H1 (cell line): Measurements from ENCODE around the gene ZNF311. TPM values are rescaled to one million over a fixed set of nuclear protein-coding genes. Genes with fewer than 3 reads are reported as not detected.
A peak's percentile ranks its signal among the peaks of the same experiment; 100 is the strongest.

Experiments
- CTCF ChIA-PET: fragments of 300-600 bp; sonication (Branson Sonifier 250); formaldehyde crosslinking; loops from one replicate; lab custom pipeline; 2021; ENCODE audit not compliant: partially characterized antibody; lab: Charles Lee
- POLR2A ChIA-PET: fragments of 300-600 bp; sonication (Branson Sonifier 250); formaldehyde crosslinking; loops from one replicate; lab custom pipeline; 2021; ENCODE audit warnings: inconsistent platforms; ENCODE audit not compliant: partially characterized antibody; lab: Charles Lee
- DNase-seq, 2 experiments: peaks; one replicate each; pipeline versions ENCODE4 v3.0.0 to v3.0.0-alpha.2; 2010 to 2022; ENCODE audit warnings: low spot score in 2 of 2, low read depth in 1 of 2, mixed read lengths in 1 of 2
- FAIRE-seq: peaks from 2 replicates; lab custom pipeline; 2011; peaks lifted over from hg19 to GRCh38; lab: Jason Lieb, UNC
- H2AFZ ChIP-seq: 2 replicates; pipeline ENCODE4 v1.8.1; 2012; ENCODE audit warnings: low read length, inconsistent platforms
- H2AK5ac ChIP-seq: 2 replicates; pipeline ENCODE4 v1.6.1; 2013; ENCODE audit warnings: low read depth, low read length
- H2BK120ac ChIP-seq: replicated peaks from 2 replicates; pipeline ENCODE3; 2013; ENCODE audit warnings: low read depth, low read length, inconsistent platforms
- H2BK12ac ChIP-seq: 2 replicates; pipeline ENCODE4 v1.6.1; 2013; ENCODE audit warnings: low read depth, low read length
- H2BK15ac ChIP-seq: 2 replicates; pipeline ENCODE4 v1.6.1; 2013; ENCODE audit warnings: low read length
- H2BK20ac ChIP-seq: 2 replicates; pipeline ENCODE4 v1.6.1; 2013; ENCODE audit warnings: low read length
- H2BK5ac ChIP-seq: 2 replicates; pipeline ENCODE4 v1.6.1; 2013; ENCODE audit warnings: low read depth, low read length
- H3K14ac ChIP-seq: 2 replicates; pipeline ENCODE4 v1.6.1; 2013; ENCODE audit warnings: inconsistent platforms; ENCODE audit not compliant: insufficient read length
- H3K18ac ChIP-seq: 2 replicates; pipeline ENCODE4 v1.6.1; 2013; ENCODE audit warnings: low read length; ENCODE audit errors: extremely low read depth
- H3K23ac ChIP-seq: 2 replicates; pipeline ENCODE4 v1.6.1; 2013; ENCODE audit warnings: inconsistent platforms; ENCODE audit not compliant: insufficient read length
- H3K23me2 ChIP-seq: 2 replicates; pipeline ENCODE4 v1.6.1; 2013; ENCODE audit warnings: low read depth, low read length
- H3K27ac ChIP-seq: 2 replicates; pipeline ENCODE4 v1.6.1; 2011; ENCODE audit warnings: low read depth, low read length, inconsistent platforms
- H3K27me3 ChIP-seq, 4 experiments: replicated peaks in 1 of 4; 1 replicate in 1 of 4; 2 replicates in 3 of 4; pipeline versions ENCODE4 v1.6.1 to v1.8.1; 2011 to 2013; ENCODE audit warnings: low read length in 3 of 4, mild to moderate bottlenecking in 3 of 4, inconsistent platforms in 2 of 4, mixed read lengths in 2 of 4, moderate library complexity in 1 of 4; ENCODE audit not compliant: control insufficient read depth in 3 of 4, insufficient read depth in 3 of 4; ENCODE audit errors: extremely low read depth in 1 of 4
- H3K36me3 ChIP-seq, 4 experiments: 2 replicates each; pipeline versions ENCODE4 v1.6.1 to v1.8.1; 2011 to 2013; ENCODE audit warnings: mild to moderate bottlenecking in 4 of 4, low read length in 3 of 4, moderate library complexity in 2 of 4, control low read depth in 1 of 4, inconsistent platforms in 1 of 4; ENCODE audit not compliant: insufficient read depth in 4 of 4, control insufficient read depth in 2 of 4
- H3K4ac ChIP-seq: replicated peaks from 2 replicates; pipeline ENCODE3; 2013; ENCODE audit warnings: low read length, low read depth, mixed read lengths, inconsistent platforms; ENCODE audit not compliant: insufficient read length
- H3K4me1 ChIP-seq, 4 experiments: replicated peaks in 1 of 4; 1 replicate in 1 of 4; 2 replicates in 3 of 4; pipeline versions ENCODE4 v1.6.1 to v1.8.1; 2011 to 2013; ENCODE audit warnings: low read length in 3 of 4, inconsistent platforms in 2 of 4, mixed read lengths in 1 of 4; ENCODE audit not compliant: insufficient read depth in 4 of 4, control insufficient read depth in 3 of 4
- H3K4me2 ChIP-seq, 2 experiments: 2 replicates each; pipeline versions ENCODE4 v1.6.1 to v1.8.1; 2011 to 2013; ENCODE audit warnings: low read depth in 2 of 2, low read length in 2 of 2, control low read depth in 1 of 2, inconsistent platforms in 1 of 2, mild to moderate bottlenecking in 1 of 2; ENCODE audit not compliant: insufficient read depth in 1 of 2
- H3K4me3 ChIP-seq, 4 experiments: fragments of 200-600, 300-600 bp in 1 of 4; sonication (generic), shearing (Covaris generic), sonication (Bioruptor Twin) in 1 of 4; 2 replicates each; pipeline versions ENCODE4 v1.5.1 to v1.8.1; 2011 to 2016; ENCODE audit warnings: low read length in 4 of 4, low read depth in 3 of 4, control low read depth in 2 of 4, inconsistent platforms in 2 of 4, mild to moderate bottlenecking in 2 of 4, mixed read lengths in 1 of 4, moderate library complexity in 1 of 4; ENCODE audit not compliant: insufficient read depth in 2 of 4; ENCODE audit errors: extremely low read depth in 1 of 4
- H3K56ac ChIP-seq: replicated peaks from 2 replicates; pipeline ENCODE3; 2013; ENCODE audit warnings: low read depth, mild to moderate bottlenecking, mixed read lengths, low read length, inconsistent platforms; ENCODE audit not compliant: insufficient read length
- H3K79me1 ChIP-seq: 2 replicates; pipeline ENCODE4 v1.6.1; 2013; ENCODE audit warnings: low read depth, low read length, control low read depth
- H3K79me2 ChIP-seq, 2 experiments: 2 replicates each; pipeline versions ENCODE4 v1.6.1 to v1.8.1; 2012 to 2013; ENCODE audit warnings: low read length in 2 of 2, mild to moderate bottlenecking in 2 of 2, inconsistent platforms in 1 of 2; ENCODE audit not compliant: insufficient read depth in 2 of 2, control insufficient read depth in 1 of 2
- H3K9ac ChIP-seq, 4 experiments: replicated peaks in 1 of 4; 1 replicate in 1 of 4; 2 replicates in 3 of 4; pipeline versions ENCODE4 v1.6.1 to v1.8.1; 2011 to 2013; ENCODE audit warnings: low read depth in 3 of 4, low read length in 3 of 4, control low read depth in 2 of 4, mild to moderate bottlenecking in 2 of 4, moderate library complexity in 2 of 4, inconsistent platforms in 1 of 4; ENCODE audit errors: extremely low read depth in 1 of 4
- H3K9me3 ChIP-seq, 2 experiments: 2 replicates each; pipeline versions ENCODE4 v1.6.1 to v1.8.1; 2012 to 2013; ENCODE audit warnings: mild to moderate bottlenecking in 2 of 2, moderate library complexity in 2 of 2, control low read depth in 1 of 2, inconsistent platforms in 1 of 2, low read depth in 1 of 2, low read length in 1 of 2, mixed read lengths in 1 of 2; ENCODE audit not compliant: insufficient read depth in 2 of 2
- H4K20me1 ChIP-seq, 2 experiments: replicated peaks in 1 of 2; 2 replicates each; pipeline versions ENCODE3 to v1.8.1; 2011 to 2013; ENCODE audit warnings: inconsistent platforms in 2 of 2, low read length in 2 of 2, mild to moderate bottlenecking in 1 of 2; ENCODE audit not compliant: insufficient read depth in 2 of 2, control insufficient read depth in 1 of 2
- H4K5ac ChIP-seq: 2 replicates; pipeline ENCODE4 v1.6.1; 2013; ENCODE audit warnings: low read length, low read depth, mixed read lengths, inconsistent platforms; ENCODE audit not compliant: insufficient read length
- H4K8ac ChIP-seq: 2 replicates; pipeline ENCODE4 v1.8.0; 2013; ENCODE audit warnings: mild to moderate bottlenecking, moderate library complexity, low read length, inconsistent platforms; ENCODE audit not compliant: insufficient read depth; ENCODE audit errors: extremely low read depth
- H4K91ac ChIP-seq: replicated peaks from 2 replicates; pipeline ENCODE3; 2013; ENCODE audit warnings: low read length, mixed read lengths, inconsistent platforms; ENCODE audit not compliant: insufficient read length
- CBX5 ChIP-seq: fragments of 300-800, 300-1000 bp; sonication (generic); IDR thresholded peaks from 2 replicates; pipeline ENCODE4 v1.7.1; 2016; ENCODE audit warnings: antibody characterized with exemption, low read length, low read depth
- KDM4A ChIP-seq: IDR thresholded peaks from one replicate; pipeline ENCODE4 v1.7.1; 2012; ENCODE audit warnings: low read depth, mild to moderate bottlenecking, moderate library complexity, low read length, inconsistent platforms; ENCODE audit not compliant: severe bottlenecking
- RAD21 ChIP-seq, 2 experiments: IDR thresholded peaks in 1 of 2; conservative IDR thresholded peaks in 1 of 2; 2 replicates each; pipeline ENCODE4 v1.6.1; 2011; ENCODE audit warnings: low read depth in 2 of 2, low read length in 2 of 2, improper control_type of control experiment in 1 of 2, inconsistent platforms in 1 of 2, mild to moderate bottlenecking in 1 of 2, moderate library complexity in 1 of 2
- WGBS, 2 experiments: shearing (Covaris generic) in 1 of 2; methylation state at CpG; one replicate each; pipeline versions ENCODE4 v1.1.6 to v1.1.7; 2013 to 2015; ENCODE audit warnings: low lambda C conversion rate in 2 of 2, mixed read lengths in 2 of 2, inconsistent platforms in 1 of 2, low coverage in 1 of 2, missing lambda C conversion rate in 1 of 2; ENCODE audit not compliant: insufficient replicate concordance in 2 of 2, insufficient coverage in 1 of 2, insufficient read length in 1 of 2; ENCODE audit errors: extremely low coverage in 1 of 2, missing lambda C conversion rate in 1 of 2; 5-methylcytosine and 5-hydroxymethylcytosine counted together
- polyA plus RNA-seq, 7 experiments: library from polyadenylated mRNA; depleted of rRNA in 3 of 7; stranded (reverse) in 5 of 7; unstranded in 2 of 7; fragments of >200 nt in 5 of 7; fragments of 200-250 nt in 2 of 7; gene quantifications; 1 replicate in 5 of 7; 2 replicates in 1 of 7; 4 replicates in 1 of 7; pipeline versions ENCODE4 v1.2.1 to v1.2.3, GENCODE V29; 2011 to 2013; ENCODE audit warnings: missing spikeins in 2 of 7, mixed read lengths in 2 of 7
- total RNA-seq: library from RNA; stranded (reverse); fragmentation: NEBNext Ultra II Directional; extraction: Animal tissue kit (Norgen Biotek cat#: 25700); gene quantifications from 2 replicates; pipeline ENCODE4 v1.2.1, GENCODE V29; 2021
- TF ChIP-seq, protein P1 (sequence below): IDR thresholded peaks from 2 replicates; pipeline ENCODE4 v1.6.1; 2012; ENCODE audit warnings: inconsistent platforms
- TF ChIP-seq, protein P2 (sequence below): IDR thresholded peaks from 2 replicates; pipeline ENCODE4 v1.6.1; 2011; ENCODE audit warnings: low read depth, mild to moderate bottlenecking, low read length; ENCODE audit not compliant: insufficient read depth
- TF ChIP-seq, protein P3 (sequence below), 3 experiments: IDR thresholded peaks; 1 replicate in 2 of 3; 2 replicates in 1 of 3; pipeline versions ENCODE4 v1.5.1 to v1.6.1; 2011; ENCODE audit warnings: low read length in 3 of 3, mild to moderate bottlenecking in 3 of 3, inconsistent platforms in 2 of 3, low read depth in 1 of 3, moderate library complexity in 1 of 3; ENCODE audit not compliant: insufficient read depth in 1 of 3; ENCODE audit errors: control extremely low read depth in 1 of 3
- TF ChIP-seq, protein P4 (sequence below): IDR thresholded peaks from 2 replicates; pipeline ENCODE4 v1.6.1; 2012; ENCODE audit warnings: low read length, inconsistent platforms

Gene ZNF311
- total and polyA plus RNA-seq, 2 of the 8 experiments (the other 6 are each of a cell fraction or from before 2014, with no cell fraction given) = 1.9 to 4.2 TPM

DNA sequence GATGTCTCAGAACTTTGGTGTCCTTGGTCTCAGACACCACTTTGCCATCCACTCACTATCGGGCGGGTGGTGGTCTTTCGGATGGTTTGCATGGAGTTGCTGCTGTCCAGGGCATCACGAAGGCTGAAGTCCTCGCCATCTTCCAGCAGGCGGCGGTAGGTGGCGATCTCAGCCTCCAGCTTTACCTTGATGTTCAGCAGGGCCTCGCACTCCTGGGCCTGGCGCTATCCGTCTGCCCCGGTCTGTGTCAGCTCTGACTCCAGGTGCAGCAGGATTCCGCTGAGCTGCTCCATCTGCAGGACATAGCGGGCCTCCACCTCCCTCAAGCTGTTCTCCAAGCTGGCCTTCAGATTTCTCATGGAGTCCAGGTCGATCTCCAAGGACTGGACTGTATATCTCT is 36.0 kb downstream of the ZNF311 start:
- H3K36me3 ChIP-seq = no peaks in the 10 kb centered on the region
- no peak overlapping the region for H3K18ac ChIP-seq
- H3K14ac ChIP-seq = no peak overlapping the region
- no peak overlapping the region for H4K8ac ChIP-seq
- no peak for FAIRE-seq
- H3K56ac ChIP-seq = no peak overlapping the region
- 72% methylated on average over 12 of the region's 15 CpGs; no CpG with 5 or more reads in 1 of the 2 experiments for WGBS, 2 experiments
- no peak overlapping the region for H3K23ac ChIP-seq
- H3K79me1 ChIP-seq = no peaks in the 10 kb centered on the region
- H2BK20ac ChIP-seq = no peak overlapping the region
- H2AK5ac ChIP-seq = no peak overlapping the region
- no peak overlapping the region for H4K91ac ChIP-seq
- no peak overlapping the region for H2BK5ac ChIP-seq
- ChIA-PET CTCF (interaction anchor here (0.8 to 2.5 kb wide), 7 partner anchors 10 to 131 kb away, joined by 3 to 19 read pairs (median 6); no protein-coding TSS in a partner anchor), POLR2A (interaction anchor here (0.7 to 0.9 kb wide), 2 partner anchors 16 to 131 kb away, joined by 3 to 4 read pairs; no protein-coding TSS in a partner anchor)
- H2BK12ac ChIP-seq = no peak overlapping the region
- H4K5ac ChIP-seq = no peak overlapping the region
- H4K20me1 ChIP-seq = no peaks in the 10 kb centered on the region
- no peaks in the 10 kb centered on the region for H3K79me2 ChIP-seq
- H3K4me1 ChIP-seq = no peaks in the 10 kb centered on the region
- H3K27me3 ChIP-seq = no peaks in the 10 kb centered on the region
- no peak overlapping the region for H3K4ac ChIP-seq
- peaks cover 0 to 4% of the 10 kb centered on the region in 2 experiments; a peak in 1 of 4 replicates for H3K9me3 ChIP-seq
- no peak overlapping the region for H2BK120ac ChIP-seq
- H2AFZ ChIP-seq = no peak overlapping the region
- H3K4me3 ChIP-seq = no peak overlapping the region
- peak in 1 of 2 experiments; percentile 76 for DNase-seq
- H3K4me2 ChIP-seq = no peak overlapping the region
- no peak overlapping the region for H3K27ac ChIP-seq
- H2BK15ac ChIP-seq = no peak overlapping the region
- no peaks in the 10 kb centered on the region for H3K23me2 ChIP-seq
- H3K9ac ChIP-seq = no peak overlapping the region
- TF ChIP-seq KDM4A (no peak), RAD21 (IDR thresholded peaks at IDR 0.05 in 1 of 2, conservative IDR thresholded peaks at IDR 0.05 in 1 of 2; ENCODE audit: low read depth in 2 of 2, low read length in 2 of 2) (peak; percentile 15 to 46; a peak in 3 of 4 replicates), CBX5 (no peak)
- TF ChIP-seq, protein P1, sequence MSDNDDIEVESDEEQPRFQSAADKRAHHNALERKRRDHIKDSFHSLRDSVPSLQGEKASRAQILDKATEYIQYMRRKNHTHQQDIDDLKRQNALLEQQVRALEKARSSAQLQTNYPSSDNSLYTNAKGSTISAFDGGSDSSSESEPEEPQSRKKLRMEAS = no peak
- TF ChIP-seq, protein P2, sequence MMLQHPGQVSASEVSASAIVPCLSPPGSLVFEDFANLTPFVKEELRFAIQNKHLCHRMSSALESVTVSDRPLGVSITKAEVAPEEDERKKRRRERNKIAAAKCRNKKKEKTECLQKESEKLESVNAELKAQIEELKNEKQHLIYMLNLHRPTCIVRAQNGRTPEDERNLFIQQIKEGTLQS = no peak
- TF ChIP-seq, protein P3, sequence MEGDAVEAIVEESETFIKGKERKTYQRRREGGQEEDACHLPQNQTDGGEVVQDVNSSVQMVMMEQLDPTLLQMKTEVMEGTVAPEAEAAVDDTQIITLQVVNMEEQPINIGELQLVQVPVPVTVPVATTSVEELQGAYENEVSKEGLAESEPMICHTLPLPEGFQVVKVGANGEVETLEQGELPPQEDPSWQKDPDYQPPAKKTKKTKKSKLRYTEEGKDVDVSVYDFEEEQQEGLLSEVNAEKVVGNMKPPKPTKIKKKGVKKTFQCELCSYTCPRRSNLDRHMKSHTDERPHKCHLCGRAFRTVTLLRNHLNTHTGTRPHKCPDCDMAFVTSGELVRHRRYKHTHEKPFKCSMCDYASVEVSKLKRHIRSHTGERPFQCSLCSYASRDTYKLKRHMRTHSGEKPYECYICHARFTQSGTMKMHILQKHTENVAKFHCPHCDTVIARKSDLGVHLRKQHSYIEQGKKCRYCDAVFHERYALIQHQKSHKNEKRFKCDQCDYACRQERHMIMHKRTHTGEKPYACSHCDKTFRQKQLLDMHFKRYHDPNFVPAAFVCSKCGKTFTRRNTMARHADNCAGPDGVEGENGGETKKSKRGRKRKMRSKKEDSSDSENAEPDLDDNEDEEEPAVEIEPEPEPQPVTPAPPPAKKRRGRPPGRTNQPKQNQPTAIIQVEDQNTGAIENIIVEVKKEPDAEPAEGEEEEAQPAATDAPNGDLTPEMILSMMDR (IDR thresholded peaks at IDR 0.05; ENCODE audit: control extremely low read depth in 1 of 3, insufficient read depth in 1 of 3, low read depth in 1 of 3, low read length in 3 of 3) = peak; percentile 55 to 73 (median 60)
- TF ChIP-seq, protein P4, sequence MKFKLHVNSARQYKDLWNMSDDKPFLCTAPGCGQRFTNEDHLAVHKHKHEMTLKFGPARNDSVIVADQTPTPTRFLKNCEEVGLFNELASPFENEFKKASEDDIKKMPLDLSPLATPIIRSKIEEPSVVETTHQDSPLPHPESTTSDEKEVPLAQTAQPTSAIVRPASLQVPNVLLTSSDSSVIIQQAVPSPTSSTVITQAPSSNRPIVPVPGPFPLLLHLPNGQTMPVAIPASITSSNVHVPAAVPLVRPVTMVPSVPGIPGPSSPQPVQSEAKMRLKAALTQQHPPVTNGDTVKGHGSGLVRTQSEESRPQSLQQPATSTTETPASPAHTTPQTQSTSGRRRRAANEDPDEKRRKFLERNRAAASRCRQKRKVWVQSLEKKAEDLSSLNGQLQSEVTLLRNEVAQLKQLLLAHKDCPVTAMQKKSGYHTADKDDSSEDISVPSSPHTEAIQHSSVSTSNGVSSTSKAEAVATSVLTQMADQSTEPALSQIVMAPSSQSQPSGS = no peak
